Ishikawa (cell line): ENCODE measurements around the gene CACNG5.

Experiments
- CEBPB ChIP-seq: IDR thresholded peaks from 2 replicates; pipeline ENCODE4 v1.6.1; 2012
- CREB1 ChIP-seq: IDR thresholded peaks from 2 replicates; pipeline ENCODE4 v1.6.1; 2012; ENCODE audit warnings: low read depth
- EGR1 ChIP-seq: IDR thresholded peaks from 2 replicates; pipeline ENCODE4 v1.6.1; 2012
- EP300 ChIP-seq: IDR thresholded peaks from 2 replicates; pipeline ENCODE4 v1.6.1; 2012; ENCODE audit warnings: borderline replicate concordance
- FOXM1 ChIP-seq: IDR thresholded peaks from 2 replicates; pipeline ENCODE4 v1.6.1; 2012; ENCODE audit warnings: low read depth, borderline replicate concordance
- MAX ChIP-seq: IDR thresholded peaks from 2 replicates; pipeline ENCODE4 v1.6.1; 2012
- NFIC ChIP-seq: IDR thresholded peaks from 2 replicates; pipeline ENCODE4 v1.6.1; 2012
- RAD21 ChIP-seq: IDR thresholded peaks from 2 replicates; pipeline ENCODE4 v1.6.1; 2012; ENCODE audit warnings: low read depth
- REST ChIP-seq: IDR thresholded peaks from 2 replicates; pipeline ENCODE4 v1.6.1; 2012; ENCODE audit warnings: low read depth, mild to moderate bottlenecking
- TAF1 ChIP-seq: IDR thresholded peaks from 2 replicates; pipeline ENCODE4 v1.6.1; 2012; ENCODE audit warnings: low read depth, mild to moderate bottlenecking
- TCF12 ChIP-seq: IDR thresholded peaks from 2 replicates; pipeline ENCODE4 v1.6.1; 2012; ENCODE audit warnings: low read depth
- TEAD4 ChIP-seq: IDR thresholded peaks from 2 replicates; pipeline ENCODE4 v1.6.1; 2012
- YY1 ChIP-seq: IDR thresholded peaks from 2 replicates; pipeline ENCODE4 v1.6.1; 2012; ENCODE audit warnings: low read depth
- ZBTB7A ChIP-seq: IDR thresholded peaks from 2 replicates; pipeline ENCODE4 v1.6.1; 2012; ENCODE audit warnings: low read depth
- TF ChIP-seq, protein P1 (sequence below): IDR thresholded peaks from 2 replicates; pipeline ENCODE4 v1.6.1; 2012

Gene CACNG5

GRCh38 chr17:66811683-66812054 lies 23.2 kb upstream of the CACNG5 start:
- TF ChIP-seq TAF1, result no peak
- TF ChIP-seq, protein P1, sequence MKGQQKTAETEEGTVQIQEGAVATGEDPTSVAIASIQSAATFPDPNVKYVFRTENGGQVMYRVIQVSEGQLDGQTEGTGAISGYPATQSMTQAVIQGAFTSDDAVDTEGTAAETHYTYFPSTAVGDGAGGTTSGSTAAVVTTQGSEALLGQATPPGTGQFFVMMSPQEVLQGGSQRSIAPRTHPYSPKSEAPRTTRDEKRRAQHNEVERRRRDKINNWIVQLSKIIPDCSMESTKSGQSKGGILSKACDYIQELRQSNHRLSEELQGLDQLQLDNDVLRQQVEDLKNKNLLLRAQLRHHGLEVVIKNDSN, result no peak
- TF ChIP-seq YY1, result no peak
- TF ChIP-seq FOXM1, result no peak
- no peak for TF ChIP-seq REST
- TF ChIP-seq MAX, result no peak
- no peak for TF ChIP-seq NFIC
- no peak for TF ChIP-seq EGR1
- TF ChIP-seq CEBPB, result no peak
- TF ChIP-seq TCF12, result no peak
- TF ChIP-seq RAD21, result no peak
- no peak for TF ChIP-seq ZBTB7A

DNA sequence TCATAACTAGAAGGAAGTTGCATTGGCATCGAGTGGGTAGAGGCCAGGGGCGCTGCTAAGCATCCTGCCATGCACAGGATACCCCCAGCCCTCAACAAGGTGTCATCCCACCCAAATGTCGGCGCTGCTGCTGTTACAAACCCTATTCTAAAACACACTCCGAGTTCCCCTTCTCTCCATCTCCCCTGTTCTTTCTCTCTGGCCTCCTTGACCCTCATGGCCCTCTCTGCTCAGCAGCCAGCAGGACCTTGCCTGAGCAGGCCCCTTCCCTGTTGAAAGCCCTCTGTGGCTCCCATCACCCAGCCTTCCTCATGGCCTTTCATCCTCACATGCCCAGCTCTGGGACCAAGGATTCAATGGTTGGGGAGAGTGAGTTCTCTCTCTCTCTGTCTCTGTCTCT lies 22.3 kb upstream of the CACNG5 start:
- TF ChIP-seq FOXM1 (no peak), ZBTB7A (no peak), TCF12 (no peak), EP300 (no peak), TEAD4 (no peak), NFIC (no peak), EGR1 (no peak), CEBPB (no peak), REST (no peak), TAF1 (no peak), MAX (no peak), YY1 (no peak), RAD21 (no peak), CREB1 (no peak)
- TF ChIP-seq, protein P1, result no peak

DNA sequence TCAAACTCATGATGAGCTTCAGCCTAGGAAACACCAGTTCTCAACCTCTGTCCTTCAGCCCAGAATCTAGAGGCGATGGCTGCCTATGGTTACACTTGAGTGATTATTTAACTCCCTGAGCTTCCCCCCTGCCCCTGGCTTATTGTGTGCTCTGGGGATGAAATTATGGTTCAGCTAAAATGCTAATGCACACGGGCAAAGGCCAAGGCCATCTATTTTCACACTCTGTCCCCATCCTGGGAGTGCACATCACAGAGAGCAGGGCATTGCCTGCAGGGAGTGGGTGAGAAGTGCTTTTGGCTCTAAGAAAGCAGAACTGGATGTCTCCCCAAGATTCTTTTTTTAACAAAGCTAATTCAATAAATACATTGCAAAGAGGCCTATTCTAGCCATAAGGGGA lies 21.6 kb upstream of the CACNG5 start:
- TF ChIP-seq CEBPB (no peak), ZBTB7A (no peak), RAD21 (no peak), NFIC (no peak), YY1 (no peak), EGR1 (no peak), FOXM1 (no peak), CREB1 (no peak), MAX (no peak), EP300 (no peak), REST (no peak), TCF12 (no peak), TAF1 (no peak), TEAD4 (no peak)
- TF ChIP-seq, protein P1, result no peak

DNA sequence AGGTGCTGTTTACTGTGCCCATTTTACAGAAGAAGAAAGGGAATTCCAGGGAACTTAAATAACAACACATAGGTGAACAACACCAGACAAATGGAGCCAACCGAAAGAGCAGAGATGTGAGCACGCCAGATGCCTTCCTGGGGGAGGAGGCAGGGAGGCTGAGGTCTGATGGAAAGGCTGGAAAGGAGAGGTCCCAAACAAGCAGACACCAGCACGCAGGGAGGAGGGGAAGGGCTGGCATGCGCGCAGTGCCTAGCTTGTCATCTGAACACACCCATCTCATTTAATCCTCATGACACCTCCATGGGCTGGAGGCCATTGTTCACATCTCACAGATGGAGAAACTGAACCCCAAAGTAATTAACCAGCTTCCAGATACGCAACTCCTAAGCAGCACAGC lies 20.9 kb upstream of the CACNG5 start:
- no peak for TF ChIP-seq FOXM1
- no peak for TF ChIP-seq CEBPB
- TF ChIP-seq EGR1, result no peak
